ENCODE results near the gene CDH13. TPM values are rescaled to one million over a fixed set of nuclear protein-coding genes. Genes with fewer than 3 reads are reported as not detected.

CDH13 gene
- total and polyA plus RNA-seq, 12 donors: 0.86 to 30.6 (median 2.4) TPM

- intact Hi-C loops (cut with DNase I): no loop called here
- DNase-seq: peak in 6 of 7 donors; percentile 16 to 62 (median 26)
- Histone ChIP-seq H3K9me3 (replicated peaks in 1 of 3) (no peaks in the 10 kb centered on the region), H3K27me3 (no peaks in the 10 kb centered on the region), H3K27ac (no peak overlapping the region), H3K4me1 (replicated peaks in 1 of 2) (no peaks in the 10 kb centered on the region), H3K36me3 (replicated peaks in 1 of 2) (no peaks in the 10 kb centered on the region), H3K4me3 (no peak overlapping the region)
- WGBS, 4 donors: 24 to 39% (median 26%) methylated on average over 4 to 5 of the region's 5 CpGs
- TF ChIP-seq CTCF (IDR thresholded peaks at IDR 0.05): peak; percentile 12 to 49 (median 38)
- TF ChIP-seq POLR2A (IDR thresholded peaks at IDR 0.05): no peak
Observed at GRCh38 chr16:82603784-82604411, 22.9 kb upstream of the CDH13 start.

- intact Hi-C loops (cut with DNase I): no loop called here
- no peaks in the 10 kb centered on the region for H3K36me3 ChIP-seq (replicated peaks in 1 of 2)
- no peak for TF ChIP-seq CTCF (IDR thresholded peaks at IDR 0.05)
- no peak for TF ChIP-seq POLR2A (IDR thresholded peaks at IDR 0.05)
- H3K9me3 ChIP-seq (replicated peaks in 1 of 3): no peaks in the 10 kb centered on the region
- no peaks in the 10 kb centered on the region for H3K27me3 ChIP-seq
- no peak overlapping the region for H3K4me3 ChIP-seq
- no peak for DNase-seq
- WGBS, 4 donors: 78 to 86% (median 83%) methylated on average over 8 of the region's 8 CpGs
- H3K4me1 ChIP-seq (replicated peaks in 1 of 2): no peaks in the 10 kb centered on the region
- H3K27ac ChIP-seq: no peak overlapping the region
Observed at GRCh38 chr16:82605076-82605475, 21.7 kb upstream of the CDH13 start.

GRCh38 chr16:82605863-82606620 is 20.7 kb upstream of the CDH13 start:
- Histone ChIP-seq H3K4me3 (no peak overlapping the region), H3K27me3 (no peaks in the 10 kb centered on the region), H3K27ac (no peak overlapping the region), H3K9me3 (replicated peaks in 1 of 3) (no peaks in the 10 kb centered on the region), H3K36me3 (replicated peaks in 1 of 2) (no peaks in the 10 kb centered on the region), H3K4me1 (replicated peaks in 1 of 2) (no peaks in the 10 kb centered on the region)
- TF ChIP-seq POLR2A (IDR thresholded peaks at IDR 0.05) (no peak), CTCF (IDR thresholded peaks at IDR 0.05) (no peak)
- no peak for DNase-seq
- 60 to 73% (median 67%) methylated on average over 15 of the region's 15 CpGs for WGBS, 4 donors
- intact Hi-C loops (cut with DNase I): no loop called here

GRCh38 chr16:82609140-82609539 is 17.6 kb upstream of the CDH13 start:
- no peak for TF ChIP-seq POLR2A (IDR thresholded peaks at IDR 0.05)
- TF ChIP-seq CTCF (IDR thresholded peaks at IDR 0.05): no peak
- Histone ChIP-seq H3K4me3 (no peak overlapping the region), H3K4me1 (replicated peaks in 1 of 2) (no peaks in the 10 kb centered on the region), H3K27me3 (no peaks in the 10 kb centered on the region), H3K9me3 (replicated peaks in 1 of 3) (no peaks in the 10 kb centered on the region), H3K36me3 (replicated peaks in 1 of 2) (no peaks in the 10 kb centered on the region), H3K27ac (no peak overlapping the region)
- intact Hi-C loops (cut with DNase I): no loop called here
- no peak for DNase-seq
- WGBS, 4 donors: 58 to 76% (median 66%) methylated on average over 3 of the region's 3 CpGs

All from adrenal gland (tissue), 12 donors.